Urothelium cell line (cell line): ENCODE measurements around the gene MTERF1.

Experiments
- DNase-seq: peaks from one replicate; pipeline ENCODE4 v3.0.0; 2011; ENCODE audit warnings: low spot score, mixed read lengths
- FAIRE-seq: peaks from 2 replicates; lab custom pipeline; 2011; peaks lifted over from hg19 to GRCh38; lab: Jason Lieb, UNC

MTERF1 gene

GRCh38 chr7:91835826-91836368 is 44.6 kb downstream of the MTERF1 start:
- no peak for DNase-seq

GRCh38 chr7:91835091-91835825 is 45.2 kb downstream of the MTERF1 start:
- DNase-seq (no peak), FAIRE-seq (no peak)

More at GRCh38 chr7:91835826-91836368, 44.6 kb downstream of the MTERF1 start:
- FAIRE-seq: no peak

GRCh38 chr7:91832493-91833045 is 47.9 kb downstream of the MTERF1 start:
- DNase-seq: no peak
- FAIRE-seq: no peak

DNA sequence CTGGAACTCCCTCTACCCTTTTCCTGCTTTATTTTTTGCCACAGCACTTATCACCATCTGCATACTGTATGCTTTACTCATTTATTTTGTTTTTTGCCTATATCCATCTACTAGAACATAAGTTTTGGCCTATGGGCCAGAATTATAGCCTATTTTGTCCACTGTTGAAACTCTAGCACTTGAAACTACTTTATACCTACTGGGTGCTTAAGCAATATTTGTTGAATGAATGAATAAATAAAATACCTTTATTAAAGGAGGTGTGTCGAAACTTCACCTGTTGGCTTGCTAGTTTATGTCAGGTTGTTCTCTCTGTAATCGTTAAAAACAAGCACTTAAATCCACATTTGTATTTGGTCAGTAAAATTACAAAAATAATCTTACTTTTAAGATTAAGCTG is 53.3 kb downstream of the MTERF1 start:
- no peak for FAIRE-seq
- no peak for DNase-seq

- FAIRE-seq (no peak), DNase-seq (no peak)
Measured at GRCh38 chr7:91826377-91826776, 54.1 kb downstream of the MTERF1 start.

- peak; percentile 17 for FAIRE-seq
- DNase-seq: no peak
Measured at GRCh38 chr7:91824201-91824600, 56.3 kb downstream of the MTERF1 start.
